MCF 10A (cell line): ENCODE data around the gene PAQR8. TPM values are rescaled to one million over a fixed set of nuclear protein-coding genes. Genes with fewer than 3 reads are reported as not detected.

Experiments
- Bru-seq: library from RNA; stranded (reverse); fragments of 400-500 nt; gene quantifications from one replicate; lab custom pipeline; 2021; lab: Mats Ljungman, UMichigan
- BruChase-seq, 2 experiments: library from RNA; stranded (reverse); fragments of 400-500 nt; gene quantifications; one replicate each; lab custom pipeline; 2021; lab: Mats Ljungman, UMichigan
- BruUV-seq: library from RNA; stranded (reverse); fragments of 400-500 nt; replicated peaks from 2 replicates; lab custom pipeline; 2021; lab: Mats Ljungman, UMichigan
- CTCF ChIA-PET: fragments of 300-600 bp; sonication (Branson Sonifier 250); formaldehyde crosslinking; extraction: SDS; loops from one replicate; lab custom pipeline; 2021; ENCODE audit warnings: antibody characterized with exemption, inconsistent platforms; lab: Yijun Ruan, JAX
- POLR2A ChIA-PET: fragments of 300-600, 350-650 bp; sonication (Branson Sonifier 250); formaldehyde crosslinking; extraction: SDS; loops from one replicate; lab custom pipeline; 2020; ENCODE audit warnings: antibody characterized with exemption, inconsistent platforms; lab: Yijun Ruan, JAX
- DNase-seq: peaks from one replicate; pipeline ENCODE4 v3.0.0-alpha.2; 2018; ENCODE audit not compliant: unreplicated experiment
- H3K27ac Mint-ChIP-seq: one replicate; pipeline ENCODE4 v1.8.0; 2022; ENCODE audit warnings: mild to moderate bottlenecking, low read depth, mixed read lengths; ENCODE audit not compliant: unreplicated experiment
- H3K27me3 Mint-ChIP-seq: one replicate; pipeline ENCODE4 v1.8.0; 2022; ENCODE audit warnings: mixed read lengths; ENCODE audit not compliant: insufficient read depth, unreplicated experiment
- H3K36me3 Mint-ChIP-seq: one replicate; pipeline ENCODE4 v1.8.0; 2022; ENCODE audit warnings: mild to moderate bottlenecking, moderate library complexity, mixed read lengths; ENCODE audit not compliant: insufficient read depth, unreplicated experiment
- H3K4me1 Mint-ChIP-seq: one replicate; pipeline ENCODE4 v1.8.0; 2022; ENCODE audit warnings: mixed read lengths; ENCODE audit not compliant: insufficient read depth, unreplicated experiment
- H3K4me3 Mint-ChIP-seq: one replicate; pipeline ENCODE4 v1.8.0; 2022; ENCODE audit warnings: mild to moderate bottlenecking, moderate library complexity, mixed read lengths; ENCODE audit not compliant: unreplicated experiment
- H3K9me3 Mint-ChIP-seq: one replicate; pipeline ENCODE4 v1.8.0; 2022; ENCODE audit warnings: mixed read lengths; ENCODE audit not compliant: unreplicated experiment
- CTCF ChIP-seq: fragments of 200-600 bp; IDR thresholded peaks from one replicate; pipeline ENCODE4 v1.8.0; 2022; ENCODE audit warnings: antibody characterized with exemption, mild to moderate bottlenecking; ENCODE audit not compliant: unreplicated experiment
- intact Hi-C: fragments of 100-400 bp; cut with micrococcal nuclease; formaldehyde crosslinking; loops from 2 replicates; pipeline ENCODE4 v1.14.1; 2022
- long read RNA-seq: library from polyadenylated mRNA; stranded (forward); transcript quantifications from one replicate; pipeline ENCODE4 v2.0.0, GENCODE V29; 2022
- total RNA-seq: library from RNA; stranded (reverse); gene quantifications from 2 replicates; pipeline ENCODE4 v1.2.3, GENCODE V29; 2022

Gene PAQR8, protein sequence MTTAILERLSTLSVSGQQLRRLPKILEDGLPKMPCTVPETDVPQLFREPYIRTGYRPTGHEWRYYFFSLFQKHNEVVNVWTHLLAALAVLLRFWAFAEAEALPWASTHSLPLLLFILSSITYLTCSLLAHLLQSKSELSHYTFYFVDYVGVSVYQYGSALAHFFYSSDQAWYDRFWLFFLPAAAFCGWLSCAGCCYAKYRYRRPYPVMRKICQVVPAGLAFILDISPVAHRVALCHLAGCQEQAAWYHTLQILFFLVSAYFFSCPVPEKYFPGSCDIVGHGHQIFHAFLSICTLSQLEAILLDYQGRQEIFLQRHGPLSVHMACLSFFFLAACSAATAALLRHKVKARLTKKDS
- 1.8 and 1.9 TPM in 2 replicates for total RNA-seq
- Bru-seq, nascent RNA = percentile 34 among the genes with signal in this experiment
- percentile 49 among the genes with signal in this experiment for BruChase-seq, experiment 1, labeled RNA remaining after a 6-hour chase
- percentile 49 among the genes with signal in this experiment for BruChase-seq, experiment 2, labeled RNA remaining after a 2-hour chase
- long read RNA-seq, full-length matches to known transcripts = 6 of 6 reads
- long read RNA-seq, partial matches to known transcripts = 0 of 6 reads
- long read RNA-seq, other reads (novel, unspliced or antisense) = 0 of 6 reads

DNA sequence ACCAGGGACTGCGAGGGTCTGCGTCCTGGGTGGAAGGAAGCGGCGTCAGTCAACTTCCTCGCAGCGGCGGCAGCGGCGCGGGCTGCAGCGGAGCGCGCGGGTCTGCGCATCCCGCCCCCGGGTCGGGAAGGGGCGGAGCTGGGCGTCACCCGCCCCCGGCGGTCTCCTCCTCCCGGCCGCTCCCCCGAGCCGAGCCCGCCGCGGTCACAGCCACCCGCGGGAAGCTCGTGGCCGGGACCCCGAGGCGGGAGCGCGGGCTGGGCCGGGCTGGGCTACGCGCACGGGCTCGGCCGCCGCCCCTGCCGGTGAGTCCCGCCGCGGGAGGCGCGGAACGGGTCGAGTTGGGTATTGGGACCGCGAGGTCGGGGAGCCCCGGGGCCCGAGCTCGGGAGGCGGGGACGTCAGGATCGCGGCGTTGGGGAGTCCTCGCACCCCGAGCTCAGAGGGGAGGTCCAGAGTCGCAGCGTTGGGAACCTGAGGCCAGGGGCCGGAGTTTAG lies at the start of gene PAQR8:
PAQR8 (plus strand) TSS at position 207 of the 498 bp plus-strand sequence. CDS start 41,063 bp downstream, outside the sequence.
- Mint-ChIP-seq H3K4me1 (peaks cover 16% of the 10 kb centered on the region), H3K4me3 (peak within 1 kb of the TSS; percentile 96), H3K36me3 (no peaks in the 10 kb centered on the region), H3K27ac (peak within 1 kb of the TSS; percentile 77), H3K9me3 (no peaks in the 10 kb centered on the region), H3K27me3 (no peaks in the 10 kb centered on the region)
- BruUV-seq = no TSS peak
- peak; percentile 23 for DNase-seq
- intact Hi-C loops = loop anchor here (1.0 to 5.0 kb wide), 2 partner anchors 35 to 76 kb away; no protein-coding TSS in a partner anchor
- POLR2A ChIA-PET = interaction anchor here (0.9 to 1.8 kb wide), 6 partner anchors 10 to 79 kb away, joined by 3 to 20 read pairs (median 6); partner anchors contain the start of gene MCM3
- CTCF ChIA-PET = interaction anchor here (0.6 to 1.2 kb wide), 6 partner anchors 21 to 79 kb away, joined by 3 to 5 read pairs (median 3); no protein-coding TSS in a partner anchor
- no peak for TF ChIP-seq CTCF

DNA sequence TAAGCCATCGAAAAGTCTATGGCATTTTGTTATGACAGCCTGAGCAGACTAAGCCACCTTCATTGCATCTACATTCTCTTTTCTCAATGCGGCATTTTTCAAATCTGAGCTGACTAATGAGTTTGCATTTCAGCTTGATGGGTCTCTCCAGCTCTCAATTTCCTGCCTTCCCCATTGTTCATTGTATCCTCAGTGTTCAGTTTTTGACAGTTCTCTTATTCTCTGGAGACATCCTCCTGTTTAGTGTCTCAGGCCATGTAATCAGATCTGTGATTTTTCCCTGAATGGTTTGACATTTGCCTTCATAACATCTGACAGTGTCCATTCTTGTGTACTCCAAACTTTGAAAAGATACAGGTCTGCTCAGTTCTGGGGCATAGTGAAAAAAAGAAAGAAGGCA lies 49.5 kb upstream of the PAQR8 start:
- no peak overlapping the region for H3K27ac Mint-ChIP-seq
- intact Hi-C loops = no loop called here
- peaks cover under 1% of the 10 kb centered on the region for H3K4me1 Mint-ChIP-seq
- POLR2A ChIA-PET = no interaction called here
- CTCF ChIA-PET = interaction anchor here (1.1 to 1.2 kb wide), 2 partner anchors 78 to 87 kb away, joined by 3 read pairs; no protein-coding TSS in a partner anchor
- DNase-seq = no peak
- BruUV-seq = no TSS peak
- no peaks in the 10 kb centered on the region for H3K36me3 Mint-ChIP-seq
- H3K9me3 Mint-ChIP-seq = no peaks in the 10 kb centered on the region
- no peak for TF ChIP-seq CTCF
- no peak overlapping the region for H3K4me3 Mint-ChIP-seq
- no peaks in the 10 kb centered on the region for H3K27me3 Mint-ChIP-seq

DNA sequence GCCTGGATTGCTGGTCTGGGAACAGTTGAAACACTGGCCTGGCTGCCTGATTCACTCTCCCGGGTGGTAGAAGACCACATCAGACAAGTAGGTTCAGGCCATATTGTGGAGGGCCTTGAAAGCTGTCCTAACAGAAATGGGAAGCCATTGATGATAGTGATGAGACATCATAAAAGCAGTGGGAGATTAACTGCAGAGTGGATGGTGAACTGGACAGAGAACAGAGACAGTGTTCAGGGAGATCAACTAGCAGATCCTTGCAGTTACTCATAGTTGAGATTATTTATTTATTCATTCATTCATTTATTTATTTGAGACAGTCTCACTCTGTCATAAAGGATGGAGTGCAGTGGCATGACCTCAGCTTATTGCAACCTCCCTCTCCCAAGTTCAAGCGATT lies 47.2 kb upstream of the PAQR8 start:
- POLR2A ChIA-PET = no interaction called here
- Mint-ChIP-seq H3K9me3 (no peaks in the 10 kb centered on the region), H3K27me3 (no peaks in the 10 kb centered on the region), H3K4me3 (no peak overlapping the region), H3K4me1 (peaks cover 13% of the 10 kb centered on the region), H3K36me3 (no peaks in the 10 kb centered on the region), H3K27ac (no peak overlapping the region)
- no TSS peak for BruUV-seq
- intact Hi-C loops = no loop called here
- CTCF ChIA-PET = no interaction called here
- no peak for TF ChIP-seq CTCF
- DNase-seq = no peak

DNA sequence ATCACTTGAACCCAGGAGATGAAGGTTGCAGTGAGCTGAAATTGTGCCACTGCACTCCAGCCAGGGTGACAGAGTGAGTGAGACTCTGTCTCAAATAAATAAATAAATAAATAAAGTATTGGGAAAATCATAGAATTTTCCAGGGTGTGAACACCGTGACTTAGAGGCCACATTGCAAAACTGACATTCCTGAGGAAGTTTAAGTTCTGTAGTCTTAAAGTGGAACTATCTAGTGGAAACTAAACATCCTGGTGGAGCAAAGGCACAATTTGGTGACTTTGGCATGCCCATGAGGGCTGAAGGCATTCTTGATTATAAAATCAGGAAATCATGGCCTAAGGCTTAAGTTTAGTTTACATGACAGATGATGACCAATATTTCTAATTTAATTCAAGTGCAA lies 44.7 kb upstream of the PAQR8 start:
- H3K36me3 Mint-ChIP-seq = no peaks in the 10 kb centered on the region
- no peaks in the 10 kb centered on the region for H3K9me3 Mint-ChIP-seq
- H3K27me3 Mint-ChIP-seq = no peaks in the 10 kb centered on the region
- CTCF ChIA-PET = interaction anchor here (0.8 kb wide), 1 partner anchor 54 kb away, joined by 4 read pairs; no protein-coding TSS in a partner anchor
- intact Hi-C loops = no loop called here
- TF ChIP-seq CTCF = no peak
- no peak for DNase-seq
- no peak overlapping the region for H3K4me3 Mint-ChIP-seq
- BruUV-seq = no TSS peak
- peaks cover 13% of the 10 kb centered on the region for H3K4me1 Mint-ChIP-seq
- H3K27ac Mint-ChIP-seq = no peak overlapping the region
- POLR2A ChIA-PET = no interaction called here
